ENCODE data around the gene SLC16A8. TPM values are rescaled to one million over a fixed set of nuclear protein-coding genes. Genes with fewer than 3 reads are reported as not detected.

Gene SLC16A8
- total RNA-seq, 1 donor from 2014 or later: 3.1 TPM

GRCh38 chr22:38125751-38126201 is 41.8 kb upstream of the SLC16A8 start:
- Histone ChIP-seq H3K27me3 (no peaks in the 10 kb centered on the region), H3K79me2 (ENCODE audit: low read depth) (no peaks in the 10 kb centered on the region), H4K20me1 (ENCODE audit: low read depth) (no peaks in the 10 kb centered on the region), H2AFZ (replicated peaks) (no peak overlapping the region), H3K4me2 (no peak overlapping the region), H3K4me1 (no peaks in the 10 kb centered on the region), H3F3A (ENCODE audit: low read depth) (no peaks in the 10 kb centered on the region), H3K4me3 (no peak overlapping the region), H3K27ac (no peak overlapping the region), H3K9ac (no peak overlapping the region), H3K36me3 (no peaks in the 10 kb centered on the region), H3K9me3 (ENCODE audit: low read depth) (no peaks in the 10 kb centered on the region)
- H3K36me3 Mint-ChIP-seq: no peaks in the 10 kb centered on the region
- no peak overlapping the region for H3K27ac Mint-ChIP-seq
- peaks cover 2% of the 10 kb centered on the region for H3K27me3 Mint-ChIP-seq (ENCODE audit: insufficient read depth, low read depth)
- DNase-seq (ENCODE audit: low spot score): no peak
- no peaks in the 10 kb centered on the region for H3K9me3 Mint-ChIP-seq
- H3K4me1 Mint-ChIP-seq: no peaks in the 10 kb centered on the region
- H3K4me3 Mint-ChIP-seq: no peak overlapping the region
- no peak for TF ChIP-seq EZH2 (IDR thresholded peaks at IDR 0.05)
- no peak for TF ChIP-seq EZH2phosphoT487 (IDR thresholded peaks at IDR 0.05)
- no peak for TF ChIP-seq CTCF (IDR thresholded peaks at IDR 0.05)

- Mint-ChIP-seq H3K9me3 (no peaks in the 10 kb centered on the region), H3K27me3 (ENCODE audit: insufficient read depth, low read depth) (peaks cover 2% of the 10 kb centered on the region), H3K27ac (peak overlapping the region; percentile 82), H3K4me1 (no peaks in the 10 kb centered on the region), H3K4me3 (no peak overlapping the region), H3K36me3 (no peaks in the 10 kb centered on the region)
- no peak for DNase-seq (ENCODE audit: low spot score)
- no peaks in the 10 kb centered on the region for H3K36me3 ChIP-seq
- TF ChIP-seq EZH2phosphoT487 (IDR thresholded peaks at IDR 0.05): no peak
- TF ChIP-seq CTCF (IDR thresholded peaks at IDR 0.05): no peak
- TF ChIP-seq EZH2 (IDR thresholded peaks at IDR 0.05): no peak
- H3K4me1 ChIP-seq: no peaks in the 10 kb centered on the region
- no peaks in the 10 kb centered on the region for H3K79me2 ChIP-seq (ENCODE audit: low read depth)
- no peaks in the 10 kb centered on the region for H4K20me1 ChIP-seq (ENCODE audit: low read depth)
- no peak overlapping the region for H3K9ac ChIP-seq
- H3K9me3 ChIP-seq (ENCODE audit: low read depth): no peaks in the 10 kb centered on the region
- H3K4me2 ChIP-seq: no peak overlapping the region
- no peak overlapping the region for H3K4me3 ChIP-seq
- no peak overlapping the region for H2AFZ ChIP-seq (replicated peaks)
- no peaks in the 10 kb centered on the region for H3K27me3 ChIP-seq
- no peak overlapping the region for H3K27ac ChIP-seq
- no peaks in the 10 kb centered on the region for H3F3A ChIP-seq (ENCODE audit: low read depth)
Measured at GRCh38 chr22:38125038-38125610, 41.1 kb upstream of the SLC16A8 start.

GRCh38 chr22:38124236-38124974 is 40.4 kb upstream of the SLC16A8 start:
- no peak overlapping the region for H3K4me3 ChIP-seq
- peaks cover 2% of the 10 kb centered on the region for H3K27me3 Mint-ChIP-seq (ENCODE audit: insufficient read depth, low read depth)
- H3K27ac ChIP-seq: peak overlapping the region; percentile 3
- H3K9me3 Mint-ChIP-seq: no peaks in the 10 kb centered on the region
- peak overlapping the region; percentile 34 for H3K27ac Mint-ChIP-seq
- no peaks in the 10 kb centered on the region for H3K4me1 ChIP-seq
- no peaks in the 10 kb centered on the region for H4K20me1 ChIP-seq (ENCODE audit: low read depth)
- H3K4me3 Mint-ChIP-seq: no peak overlapping the region
- no peaks in the 10 kb centered on the region for H3K9me3 ChIP-seq (ENCODE audit: low read depth)
- H3K36me3 ChIP-seq: no peaks in the 10 kb centered on the region
- no peaks in the 10 kb centered on the region for H3K27me3 ChIP-seq
- DNase-seq (ENCODE audit: low spot score): peak; percentile 45
- H3K4me1 Mint-ChIP-seq: no peaks in the 10 kb centered on the region
- no peak overlapping the region for H3K4me2 ChIP-seq
- H3F3A ChIP-seq (ENCODE audit: low read depth): no peaks in the 10 kb centered on the region
- no peak overlapping the region for H3K9ac ChIP-seq
- no peaks in the 10 kb centered on the region for H3K79me2 ChIP-seq (ENCODE audit: low read depth)
- H3K36me3 Mint-ChIP-seq: no peaks in the 10 kb centered on the region
- TF ChIP-seq EZH2 (IDR thresholded peaks at IDR 0.05) (no peak), CTCF (IDR thresholded peaks at IDR 0.05) (peak; percentile 21)
- H2AFZ ChIP-seq (replicated peaks): no peak overlapping the region
